CD4-positive, CD25-positive, alpha-beta regulatory T cell (primary cell): Measurements from ENCODE around the gene DOK3. TPM values are rescaled to one million over a fixed set of nuclear protein-coding genes. Genes with fewer than 3 reads are reported as not detected.

Experiments used
- ATAC-seq, 2 donors: fragments of 150-1000 bp; cut with Tn5 transposase; one replicate each; pipeline ENCODE4 v1.10.0; 2021; ENCODE audit warnings: low read depth in 2 of 2, moderate number of reproducible peaks in 2 of 2, moderate library complexity in 1 of 2
- DNase-seq, 3 donors: peaks; one replicate each; pipeline versions ENCODE4 v3.0.0 to v3.0.0-alpha.2; 2012 to 2022; ENCODE audit warnings: mixed read lengths in 1 of 3
- H3K27ac ChIP-seq: one replicate; pipeline ENCODE4 v1.7.0; 2013; ENCODE audit warnings: mild to moderate bottlenecking, low read length; ENCODE audit not compliant: insufficient read depth, poor library complexity, severe bottlenecking
- H3K27me3 ChIP-seq: one replicate; pipeline ENCODE4 v1.7.0; 2013; ENCODE audit warnings: low read length; ENCODE audit not compliant: control insufficient read depth, insufficient read depth
- H3K36me3 ChIP-seq: one replicate; pipeline ENCODE4 v1.7.0; 2013; ENCODE audit warnings: mild to moderate bottlenecking, low read length, moderate library complexity; ENCODE audit not compliant: control insufficient read depth, insufficient read depth
- H3K4me1 ChIP-seq: 2 replicates; pipeline ENCODE4 v1.7.0; 2013; ENCODE audit warnings: mild to moderate bottlenecking, low read length; ENCODE audit not compliant: insufficient read depth, control insufficient read depth, poor library complexity, severe bottlenecking
- H3K4me3 ChIP-seq: one replicate; pipeline ENCODE4 v1.7.0; 2013; ENCODE audit warnings: low read depth, mild to moderate bottlenecking, low read length, moderate library complexity
- H3K9me3 ChIP-seq, 2 experiments: 1 replicate in 1 of 2; 2 replicates in 1 of 2; pipeline ENCODE4 v1.7.0; 2013; ENCODE audit warnings: low read length in 2 of 2, mild to moderate bottlenecking in 1 of 2, moderate library complexity in 1 of 2; ENCODE audit not compliant: control insufficient read depth in 2 of 2
- H3K27ac Mint-ChIP-seq, 3 donors: one replicate each; pipeline ENCODE4 v1.8.0; 2020 to 2022; ENCODE audit warnings: mild to moderate bottlenecking in 3 of 3, mixed read lengths in 3 of 3, moderate library complexity in 2 of 3
- H3K27me3 Mint-ChIP-seq: one replicate; pipeline ENCODE4 v1.8.0; 2022; ENCODE audit warnings: mild to moderate bottlenecking, mixed read lengths
- H3K36me3 Mint-ChIP-seq: one replicate; pipeline ENCODE4 v1.8.0; 2020; ENCODE audit warnings: mixed read lengths
- H3K4me1 Mint-ChIP-seq, 4 donors: one replicate each; pipeline ENCODE4 v1.8.0; 2020 to 2022; ENCODE audit warnings: mixed read lengths in 4 of 4, mild to moderate bottlenecking in 1 of 4
- H3K4me3 Mint-ChIP-seq, 4 donors: one replicate each; pipeline ENCODE4 v1.8.0; 2020 to 2022; ENCODE audit warnings: mild to moderate bottlenecking in 4 of 4, mixed read lengths in 4 of 4, moderate library complexity in 3 of 4
- H3K9me3 Mint-ChIP-seq, 7 donors: one replicate each; pipeline ENCODE4 v1.8.0; 2020 to 2022; ENCODE audit warnings: mixed read lengths in 7 of 7, mild to moderate bottlenecking in 3 of 7, moderate library complexity in 2 of 7
- polyA plus RNA-seq, 4 donors: library from polyadenylated mRNA; unstranded; fragments of 300-500 nt; fragmentation: Illumina TruSeq; gene quantifications; one replicate each; pipeline ENCODE4 v1.2.3, GENCODE V29; 2021
- total RNA-seq: library from RNA; stranded (reverse); gene quantifications from one replicate; pipeline ENCODE4 v1.2.3, GENCODE V29; 2022

Gene DOK3
- total and polyA plus RNA-seq, 5 donors from 2014 or later, result 0.13 to 1.5 (median 0.17) TPM; not detected in 2

DNA sequence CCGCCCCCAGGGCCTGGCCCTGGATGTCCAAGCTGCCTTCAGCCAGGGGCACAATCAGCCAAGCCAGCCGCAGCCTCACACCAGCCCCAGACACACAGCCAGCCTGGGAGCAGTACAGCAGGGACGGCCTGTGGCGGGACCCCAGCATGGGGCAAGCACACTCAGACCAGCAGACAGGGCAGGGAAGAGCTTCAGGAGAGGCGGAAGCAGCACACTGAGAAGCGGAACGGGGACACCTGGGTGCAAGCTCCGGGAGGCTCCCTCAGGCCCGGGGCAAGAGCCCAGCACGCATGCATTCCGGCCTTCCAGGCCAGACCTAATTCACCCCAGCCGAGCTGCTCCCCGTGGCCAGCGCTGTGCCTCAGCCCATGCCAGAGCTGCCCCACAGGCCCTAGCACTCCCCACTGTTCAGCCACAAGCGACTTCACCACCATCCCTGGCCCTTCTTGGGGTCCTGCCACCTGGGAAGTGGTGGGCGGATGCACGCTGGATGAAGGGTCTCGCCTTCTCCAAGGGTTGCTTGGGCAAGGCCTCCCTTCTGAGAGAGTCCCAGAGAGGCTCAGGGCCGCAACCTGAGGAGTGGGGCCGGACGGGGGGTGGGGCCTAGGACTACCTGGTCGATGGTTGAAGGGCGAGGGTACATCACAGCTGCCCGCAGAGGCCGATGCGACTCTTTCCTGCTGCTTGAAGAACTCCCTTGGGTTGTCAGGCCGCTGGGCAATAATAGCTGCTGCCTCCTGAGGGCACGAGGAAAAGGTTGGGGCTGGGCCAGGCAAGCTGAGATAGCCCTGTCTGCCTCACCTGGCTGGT lies 49.6 kb downstream of the DOK3 start:
- H3K27me3 ChIP-seq, result no peaks in the 10 kb centered on the region
- Mint-ChIP-seq H3K4me1 (peaks cover 0 to 6% (median 3%) of the 10 kb centered on the region in 4 donors), H3K9me3 (peaks cover 0 to 2% (median 0%) of the 10 kb centered on the region in 7 donors), H3K27me3 (peaks cover 4% of the 10 kb centered on the region), H3K4me3 (no peak overlapping the region), H3K36me3 (no peaks in the 10 kb centered on the region), H3K27ac (no peak overlapping the region)
- no peak overlapping the region for H3K4me3 ChIP-seq
- no peak overlapping the region for H3K27ac ChIP-seq
- no peaks in the 10 kb centered on the region for H3K9me3 ChIP-seq
- H3K36me3 ChIP-seq, result no peaks in the 10 kb centered on the region
- no peak for ATAC-seq
- H3K4me1 ChIP-seq, result peaks cover 18% of the 10 kb centered on the region
- no peak for DNase-seq

DNA sequence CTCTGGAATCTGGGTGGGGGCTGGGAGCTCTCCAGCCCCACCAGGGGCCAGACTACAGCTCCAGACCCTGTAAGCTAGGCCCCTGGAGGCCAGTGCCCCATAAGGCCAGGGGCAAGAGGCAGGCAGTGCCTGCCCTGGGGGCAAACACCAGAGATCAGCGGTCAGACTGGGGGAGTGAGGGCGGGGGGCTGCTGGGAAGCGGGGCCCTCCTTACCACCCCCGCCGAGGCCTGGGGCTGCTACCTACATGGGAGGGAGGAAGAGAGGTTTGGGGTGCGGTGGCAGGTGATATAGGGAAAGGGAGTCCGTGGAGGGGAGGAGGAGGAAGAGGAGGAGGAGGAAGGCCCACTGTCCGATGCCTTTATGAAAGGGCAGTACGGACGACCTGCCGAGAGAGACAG lies 50.3 kb downstream of the DOK3 start:
- H3K9me3 ChIP-seq, result no peaks in the 10 kb centered on the region
- Mint-ChIP-seq H3K27me3 (peaks cover 4% of the 10 kb centered on the region), H3K4me3 (no peak overlapping the region), H3K9me3 (peaks cover 0 to 2% (median 0%) of the 10 kb centered on the region in 7 donors), H3K4me1 (peaks cover 0 to 6% (median 3%) of the 10 kb centered on the region in 4 donors), H3K36me3 (no peaks in the 10 kb centered on the region), H3K27ac (no peak overlapping the region)
- ATAC-seq (no peak), DNase-seq (no peak)
- no peak overlapping the region for H3K4me3 ChIP-seq
- H3K27me3 ChIP-seq, result no peaks in the 10 kb centered on the region
- no peaks in the 10 kb centered on the region for H3K36me3 ChIP-seq
- no peak overlapping the region for H3K27ac ChIP-seq
- H3K4me1 ChIP-seq, result peaks cover 21% of the 10 kb centered on the region

DNA sequence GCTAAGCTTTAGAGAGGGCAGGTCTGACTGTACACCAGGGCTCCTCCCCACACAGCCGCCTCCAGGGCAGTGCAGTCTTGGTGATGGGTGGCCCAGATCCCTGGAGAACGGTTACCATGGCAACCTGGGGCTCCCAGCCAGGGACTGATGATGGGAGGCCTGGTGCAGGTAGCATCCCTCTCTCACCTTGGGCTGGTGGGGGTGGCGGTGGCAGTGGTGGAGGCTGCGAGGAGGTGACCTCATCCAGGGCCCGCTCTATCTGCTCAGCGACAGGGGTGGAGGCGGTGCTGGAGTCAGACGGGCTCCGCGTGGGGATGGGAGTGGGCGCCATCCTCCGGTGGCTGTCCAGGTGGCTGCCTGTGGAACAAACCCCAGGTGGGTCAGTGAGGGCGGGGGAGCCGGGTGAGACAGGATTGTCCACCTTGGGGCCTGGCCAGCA lies 50.7 kb downstream of the DOK3 start:
- Mint-ChIP-seq H3K27ac (no peak overlapping the region), H3K27me3 (peaks cover 6% of the 10 kb centered on the region), H3K9me3 (peaks cover 0 to 2% (median 0%) of the 10 kb centered on the region in 7 donors), H3K4me3 (no peak overlapping the region), H3K4me1 (peaks cover 0 to 8% (median 3%) of the 10 kb centered on the region in 4 donors), H3K36me3 (no peaks in the 10 kb centered on the region)
- Histone ChIP-seq H3K9me3 (no peaks in the 10 kb centered on the region), H3K27me3 (no peaks in the 10 kb centered on the region), H3K4me1 (peaks cover 26% of the 10 kb centered on the region), H3K36me3 (no peaks in the 10 kb centered on the region), H3K27ac (no peak overlapping the region), H3K4me3 (no peak overlapping the region)
- ATAC-seq, result no peak
- no peak for DNase-seq

DNA sequence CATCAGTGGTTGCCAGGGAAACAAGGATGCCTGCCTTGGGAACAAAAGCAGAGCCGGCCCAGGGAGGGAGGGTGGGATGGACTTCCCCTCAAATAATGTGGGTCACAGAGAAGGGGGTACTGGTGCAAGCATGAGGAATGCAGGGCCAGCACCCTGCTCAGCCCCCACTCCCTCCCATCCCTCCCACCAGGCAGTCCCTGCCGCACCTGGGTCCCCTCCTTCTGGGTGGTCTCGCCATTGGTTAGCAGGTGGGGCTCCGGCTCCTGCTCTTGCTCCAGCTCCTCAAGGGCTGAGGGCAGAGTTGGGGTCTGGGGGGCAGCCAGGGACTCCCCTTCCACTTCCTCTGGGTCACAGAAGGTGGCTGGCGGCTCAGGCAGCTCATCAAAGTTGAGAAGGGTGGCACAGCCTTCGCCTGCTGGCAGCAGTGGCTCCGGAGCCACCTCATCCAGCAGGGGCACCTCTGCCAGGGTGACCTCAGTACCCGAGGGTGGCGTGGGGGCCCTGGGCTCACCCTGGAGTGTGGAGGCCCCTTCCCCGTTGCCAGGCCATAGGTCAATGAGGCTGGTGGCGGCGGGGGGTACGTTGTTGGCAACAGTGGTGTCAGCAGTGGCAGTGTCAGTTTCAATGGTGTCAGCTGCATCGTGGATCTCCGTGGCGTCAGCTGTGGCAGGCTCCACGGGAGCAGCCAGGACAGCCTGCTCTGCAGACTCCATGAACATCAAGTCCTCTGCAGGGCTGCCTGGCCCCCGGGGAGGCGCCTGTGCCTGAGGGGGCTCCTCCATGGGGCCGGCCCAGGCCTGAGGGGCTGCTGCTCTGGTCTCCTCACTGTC lies 51.6 kb downstream of the DOK3 start:
- no peak overlapping the region for H3K27ac Mint-ChIP-seq
- Histone ChIP-seq H3K36me3 (no peaks in the 10 kb centered on the region), H3K27me3 (no peaks in the 10 kb centered on the region), H3K27ac (no peak overlapping the region), H3K4me3 (no peak overlapping the region), H3K9me3 (no peaks in the 10 kb centered on the region), H3K4me1 (peaks cover 32% of the 10 kb centered on the region)
- no peaks in the 10 kb centered on the region for H3K36me3 Mint-ChIP-seq
- peaks cover 0 to 15% (median 5%) of the 10 kb centered on the region in 4 donors for H3K4me1 Mint-ChIP-seq
- H3K4me3 Mint-ChIP-seq, result peak overlapping the region in 1 of 4 donors; percentile 86
- DNase-seq (no peak), ATAC-seq (no peak)
- peaks cover 13% of the 10 kb centered on the region for H3K27me3 Mint-ChIP-seq
- H3K9me3 Mint-ChIP-seq, result peaks cover 0 to 2% (median 0%) of the 10 kb centered on the region in 7 donors

DNA sequence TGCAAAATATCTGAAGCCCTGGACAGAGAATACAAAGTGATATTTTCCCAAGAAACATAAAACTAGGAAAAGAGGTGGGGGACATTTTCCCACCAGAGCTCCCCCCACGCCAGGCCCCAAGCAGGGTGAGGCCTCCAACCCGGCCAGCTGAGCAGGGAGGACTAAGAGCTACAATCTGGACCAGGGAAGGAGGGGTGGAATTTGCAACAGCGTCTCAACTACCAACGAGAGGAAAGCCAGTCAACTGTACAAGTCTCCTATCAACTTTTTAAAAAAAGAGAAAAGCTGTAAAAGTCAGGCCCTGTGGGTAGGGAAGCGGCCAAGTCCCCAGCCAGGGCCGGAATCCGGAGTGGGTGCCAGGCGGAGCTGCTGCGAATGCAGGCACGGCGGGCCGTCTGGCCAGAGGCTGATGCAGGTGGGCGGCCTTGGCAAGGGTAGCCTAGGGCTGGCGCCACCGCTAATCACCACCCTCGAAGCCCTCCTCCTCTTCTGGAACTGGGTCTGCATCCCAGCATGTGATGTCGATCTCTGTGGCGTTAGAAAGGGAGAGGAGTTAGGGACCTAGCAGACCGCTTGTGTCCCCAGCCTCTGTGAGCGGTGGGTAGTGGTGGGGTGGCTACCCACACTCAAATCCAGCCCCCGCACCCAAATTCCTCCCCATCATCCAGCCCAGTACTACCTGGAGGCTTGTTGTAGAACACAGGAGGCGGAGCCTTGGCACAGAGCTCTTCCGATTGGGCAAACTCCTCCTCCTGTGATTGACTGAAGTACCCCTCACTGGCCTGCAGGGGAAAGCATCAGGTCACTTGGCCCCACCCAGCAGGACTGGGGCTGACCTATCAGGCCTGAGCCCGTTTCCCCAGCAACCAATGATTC lies 52.4 kb downstream of the DOK3 start:
- Histone ChIP-seq H3K4me1 (peaks cover 32% of the 10 kb centered on the region), H3K4me3 (no peak overlapping the region), H3K36me3 (no peaks in the 10 kb centered on the region), H3K27me3 (no peaks in the 10 kb centered on the region), H3K9me3 (no peaks in the 10 kb centered on the region), H3K27ac (no peak overlapping the region)
- Mint-ChIP-seq H3K27ac (peak overlapping the region in 1 of 3 donors; percentile 36), H3K36me3 (no peaks in the 10 kb centered on the region), H3K4me1 (peaks cover 0 to 19% (median 10%) of the 10 kb centered on the region in 4 donors), H3K9me3 (peaks cover 0 to 2% (median 0%) of the 10 kb centered on the region in 7 donors), H3K27me3 (peaks cover 13% of the 10 kb centered on the region), H3K4me3 (peak overlapping the region in 3 of 4 donors; percentile 7 to 86 (median 53))
- peak in 1 of 2 donors; percentile 4 for ATAC-seq
- DNase-seq, result peak in 2 of 3 donors; percentile 55 to 76

DNA sequence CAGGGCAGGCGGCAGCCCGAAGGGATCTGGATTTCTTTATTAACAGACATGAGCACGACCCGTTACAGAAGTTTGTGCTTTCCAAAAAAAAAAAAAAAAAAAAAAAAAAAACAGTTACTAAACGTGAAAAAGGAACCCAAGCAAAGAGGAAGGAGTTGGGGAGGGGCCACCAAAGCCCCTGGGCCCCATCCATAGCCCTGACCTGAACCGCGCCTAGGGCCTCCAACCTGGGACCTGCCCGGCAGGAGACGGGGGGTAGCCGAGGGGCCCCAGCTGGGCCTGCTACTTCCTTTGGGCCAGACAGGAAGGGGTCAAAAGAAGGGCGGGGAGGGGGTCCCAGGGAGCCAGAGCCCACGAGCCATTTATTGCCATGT lies 53.0 kb downstream of the DOK3 start:
- Mint-ChIP-seq H3K4me1 (peaks cover 0 to 24% (median 15%) of the 10 kb centered on the region in 4 donors), H3K9me3 (no peaks in the 10 kb centered on the region), H3K4me3 (peak overlapping the region; percentile 86 to 94 (median 88)), H3K27ac (peak overlapping the region in 1 of 3 donors; percentile 93), H3K27me3 (peaks cover 13% of the 10 kb centered on the region), H3K36me3 (peaks cover 4% of the 10 kb centered on the region)
- no peaks in the 10 kb centered on the region for H3K27me3 ChIP-seq
- no peaks in the 10 kb centered on the region for H3K36me3 ChIP-seq
- H3K9me3 ChIP-seq, result no peaks in the 10 kb centered on the region
- H3K4me3 ChIP-seq, result no peak overlapping the region
- no peak overlapping the region for H3K27ac ChIP-seq
- DNase-seq (no peak), ATAC-seq (no peak)
- peaks cover 32% of the 10 kb centered on the region for H3K4me1 ChIP-seq
